Panc1 (cell line): Measurements from ENCODE around the gene NELL2. TPM values are rescaled to one million over a fixed set of nuclear protein-coding genes. Genes with fewer than 3 reads are reported as not detected.
"Not testable (repeated sequence)": the region's sequence is repeated elsewhere in the genome, so short reads cannot be mapped to it uniquely, and the experiment has no call there.

ENCODE experiments used
- ATAC-seq: fragments of 200-7000 bp; cut with Tn5 transposase; 2 replicates; pipeline ENCODE4 v1.9.1; 2020; ENCODE audit warnings: mild to moderate bottlenecking, moderate library complexity
- BruUV-seq: library from RNA; stranded (reverse); fragments of 400-500 nt; replicated peaks from 2 replicates; lab custom pipeline; 2021; lab: Mats Ljungman, UMichigan
- CTCF ChIA-PET: fragments of 300-600 bp; sonication (Branson Sonifier 250); formaldehyde crosslinking; loops from one replicate; lab custom pipeline; 2022; ENCODE audit warnings: antibody characterized with exemption; lab: Charles Lee
- POLR2A ChIA-PET: fragments of 300-600 bp; sonication (Branson Sonifier 250); formaldehyde crosslinking; loops from one replicate; lab custom pipeline; 2022; ENCODE audit warnings: antibody characterized with exemption; lab: Charles Lee
- DNase-seq: peaks from one replicate; pipeline ENCODE4 v3.0.0-alpha.2; 2010; ENCODE audit warnings: low read depth, low spot score
- H3K27ac ChIP-seq: 2 replicates; pipeline ENCODE4 v1.5.1; 2011; ENCODE audit warnings: mild to moderate bottlenecking, low read length, inconsistent platforms
- H3K27me3 ChIP-seq: fragments of 200-500 bp; sonication (Bioruptor generic); 2 replicates; pipeline ENCODE4 v1.6.0; 2014; ENCODE audit warnings: low read length, inconsistent platforms; ENCODE audit not compliant: control insufficient read depth, insufficient read depth
- H3K36me3 ChIP-seq: fragments of 200-500 bp; sonication (Bioruptor generic); 2 replicates; pipeline ENCODE4 v1.5.1; 2014; ENCODE audit warnings: inconsistent platforms, mild to moderate bottlenecking, low read length, moderate library complexity; ENCODE audit not compliant: control insufficient read depth, insufficient read depth
- H3K4me1 ChIP-seq: 2 replicates; pipeline ENCODE4 v1.5.1; 2011; ENCODE audit warnings: inconsistent platforms, mild to moderate bottlenecking, low read length, moderate library complexity; ENCODE audit not compliant: control insufficient read depth, insufficient read depth
- H3K4me3 ChIP-seq, 2 experiments: 2 replicates each; pipeline ENCODE4 v1.5.1; 2011 to 2012; ENCODE audit warnings: low read depth in 2 of 2, low read length in 2 of 2, mild to moderate bottlenecking in 2 of 2, inconsistent platforms in 1 of 2, moderate library complexity in 1 of 2
- H3K9me3 ChIP-seq: fragments of 200-500 bp; sonication (Bioruptor generic); 2 replicates; pipeline ENCODE4 v1.5.1; 2014; ENCODE audit warnings: low read depth, mild to moderate bottlenecking, inconsistent platforms, low read length, moderate library complexity; ENCODE audit not compliant: control insufficient read depth, insufficient read depth
- POLR2AphosphoS5 ChIP-seq: IDR thresholded peaks from 2 replicates; pipeline ENCODE4 v1.6.1; 2012; ENCODE audit warnings: mild to moderate bottlenecking, low read depth, low read length, moderate library complexity
- SIN3A ChIP-seq: IDR thresholded peaks from 2 replicates; pipeline ENCODE4 v1.6.1; 2012; ENCODE audit warnings: low read depth, mild to moderate bottlenecking, low read length, moderate library complexity, borderline replicate concordance; ENCODE audit not compliant: insufficient read depth
- TCF7L2 ChIP-seq: IDR thresholded peaks from 2 replicates; pipeline ENCODE4 v1.6.1; 2011; ENCODE audit warnings: mild to moderate bottlenecking, low read depth, low read length, inconsistent platforms
- in situ Hi-C: cut with HindIII; loops from 2 replicates; pipeline ENCODE4 v1.10.0; 2016; ENCODE audit warnings: low sequenced_read_pairs, low pct_unique_long_range_greater_than_20kb
- intact Hi-C: fragments of 100-400 bp; cut with micrococcal nuclease; formaldehyde crosslinking; loops from one replicate; pipeline ENCODE4 v1.10.0; 2022; ENCODE audit not compliant: unreplicated experiment
- total RNA-seq: library from RNA; stranded (reverse); gene quantifications from one replicate; pipeline ENCODE4 v1.2.1, GENCODE V29; 2021; ENCODE audit not compliant: unreplicated experiment
- TF ChIP-seq, protein P1 (sequence below): fragments of 450-650 bp; IDR thresholded peaks from 2 replicates; pipeline ENCODE4 v1.5.1; 2017; ENCODE audit warnings: mild to moderate bottlenecking
- TF ChIP-seq, protein P2 (sequence below), 2 experiments: IDR thresholded peaks; 2 replicates each; pipeline ENCODE4 v1.6.1; 2011 to 2012; ENCODE audit warnings: low read depth in 2 of 2, control low read depth in 1 of 2, low read length in 1 of 2, mild to moderate bottlenecking in 1 of 2, moderate library complexity in 1 of 2; ENCODE audit not compliant: insufficient read depth in 1 of 2

Gene NELL2
- total RNA-seq, 1 experiment from 2014 or later, result 0.28 TPM

DNA sequence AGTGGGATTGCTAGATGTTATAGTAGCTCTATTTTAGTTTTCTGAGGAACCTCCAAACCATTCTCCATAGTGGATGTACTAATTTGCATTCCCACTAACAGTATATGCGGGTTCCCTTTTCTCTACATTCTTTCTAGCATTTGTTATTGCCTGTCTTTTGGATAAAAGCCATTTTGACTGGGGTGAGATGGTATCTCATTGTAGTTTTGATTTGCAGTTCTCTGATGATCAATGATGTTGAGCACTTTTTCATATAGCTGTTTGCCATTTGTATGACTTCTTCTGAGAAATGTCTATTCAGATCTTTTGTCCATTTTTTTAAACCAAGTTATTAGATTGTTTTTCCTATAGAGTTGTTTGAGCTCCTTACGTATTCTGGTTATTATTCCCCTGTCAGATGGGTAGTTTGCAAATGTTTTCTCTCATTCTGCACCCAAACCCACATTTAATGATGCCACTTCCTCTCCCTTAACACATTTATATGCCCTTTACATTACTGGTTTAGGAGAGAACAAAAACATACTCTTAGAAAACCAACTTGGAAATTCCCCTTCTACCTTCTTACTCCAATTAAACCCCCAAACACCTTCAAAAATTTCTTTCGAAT, 48.2 kb downstream of the NELL2 start:
- intact Hi-C loops, result no loop called here
- H3K9me3 ChIP-seq, result no peaks in the 10 kb centered on the region
- no peaks in the 10 kb centered on the region for H3K27me3 ChIP-seq
- no peak for TF ChIP-seq SIN3A
- TF ChIP-seq, protein P1, sequence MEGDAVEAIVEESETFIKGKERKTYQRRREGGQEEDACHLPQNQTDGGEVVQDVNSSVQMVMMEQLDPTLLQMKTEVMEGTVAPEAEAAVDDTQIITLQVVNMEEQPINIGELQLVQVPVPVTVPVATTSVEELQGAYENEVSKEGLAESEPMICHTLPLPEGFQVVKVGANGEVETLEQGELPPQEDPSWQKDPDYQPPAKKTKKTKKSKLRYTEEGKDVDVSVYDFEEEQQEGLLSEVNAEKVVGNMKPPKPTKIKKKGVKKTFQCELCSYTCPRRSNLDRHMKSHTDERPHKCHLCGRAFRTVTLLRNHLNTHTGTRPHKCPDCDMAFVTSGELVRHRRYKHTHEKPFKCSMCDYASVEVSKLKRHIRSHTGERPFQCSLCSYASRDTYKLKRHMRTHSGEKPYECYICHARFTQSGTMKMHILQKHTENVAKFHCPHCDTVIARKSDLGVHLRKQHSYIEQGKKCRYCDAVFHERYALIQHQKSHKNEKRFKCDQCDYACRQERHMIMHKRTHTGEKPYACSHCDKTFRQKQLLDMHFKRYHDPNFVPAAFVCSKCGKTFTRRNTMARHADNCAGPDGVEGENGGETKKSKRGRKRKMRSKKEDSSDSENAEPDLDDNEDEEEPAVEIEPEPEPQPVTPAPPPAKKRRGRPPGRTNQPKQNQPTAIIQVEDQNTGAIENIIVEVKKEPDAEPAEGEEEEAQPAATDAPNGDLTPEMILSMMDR, result no peak
- TF ChIP-seq TCF7L2, result no peak
- TF ChIP-seq POLR2AphosphoS5, result no peak
- no peak overlapping the region for H3K27ac ChIP-seq
- no peaks in the 10 kb centered on the region for H3K4me1 ChIP-seq
- no TSS peak for BruUV-seq
- DNase-seq (no peak), ATAC-seq (no peak)
- POLR2A ChIA-PET, result no interaction called here
- CTCF ChIA-PET, result no interaction called here
- H3K36me3 ChIP-seq, result no peaks in the 10 kb centered on the region
- no peak overlapping the region for H3K4me3 ChIP-seq
- in situ Hi-C loops, result no loop called here

DNA sequence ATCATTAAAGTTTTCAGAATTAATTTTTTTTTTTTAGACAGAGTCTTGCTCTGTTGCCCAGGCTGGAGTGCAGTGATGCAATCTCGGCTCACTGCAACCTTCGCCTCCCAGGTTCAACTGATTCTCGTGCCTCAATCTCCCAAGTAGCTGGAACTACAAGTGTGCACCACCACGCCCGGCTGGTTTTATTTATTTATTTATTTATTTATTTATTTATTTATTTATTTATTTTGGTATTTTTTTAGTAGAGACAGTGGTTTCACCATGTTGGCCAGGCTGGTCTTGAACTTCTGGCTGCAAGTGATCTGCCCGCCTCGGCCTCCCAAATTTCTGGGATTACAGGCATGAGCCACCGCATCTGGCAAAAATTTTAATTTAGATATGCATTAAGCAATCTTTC, 54.4 kb downstream of the NELL2 start:
- POLR2A ChIA-PET, CTCF ChIA-PET, intact Hi-C loops, in situ Hi-C loops, ATAC-seq, H3K27ac ChIP-seq, H3K36me3 ChIP-seq, H3K4me1 ChIP-seq, H3K27me3 ChIP-seq, H3K9me3 ChIP-seq, DNase-seq, H3K4me3 ChIP-seq, BruUV-seq: not testable (repeated sequence)

DNA sequence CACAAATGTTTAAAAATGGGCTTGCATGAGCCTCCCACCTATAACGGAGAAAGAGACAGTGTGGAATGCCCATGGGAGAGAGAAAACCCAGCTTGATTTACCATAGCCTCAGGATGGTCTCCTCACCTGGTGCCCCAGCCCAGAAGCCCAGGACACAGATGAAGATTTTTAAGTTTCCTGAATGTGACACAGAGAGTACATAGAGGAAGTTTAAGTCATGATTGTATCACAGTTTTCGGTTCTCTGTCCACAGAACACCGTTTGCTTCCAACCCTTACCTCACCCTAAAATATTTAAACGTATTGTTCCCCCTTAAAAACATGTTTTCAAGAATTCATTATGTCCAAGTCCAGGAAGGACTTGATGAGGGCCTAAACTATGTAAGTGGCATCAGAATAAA, 56.2 kb downstream of the NELL2 start:
- in situ Hi-C loops (no loop called here), intact Hi-C loops (no loop called here)
- Histone ChIP-seq H3K36me3 (no peaks in the 10 kb centered on the region), H3K4me3 (no peak overlapping the region), H3K27me3 (no peaks in the 10 kb centered on the region), H3K27ac (no peak overlapping the region), H3K9me3 (no peaks in the 10 kb centered on the region), H3K4me1 (no peaks in the 10 kb centered on the region)
- ATAC-seq (no peak), DNase-seq (no peak)
- ChIA-PET POLR2A (no interaction called here), CTCF (no interaction called here)
- no peak for TF ChIP-seq TCF7L2
- TF ChIP-seq, protein P1, result no peak
- no peak for TF ChIP-seq SIN3A
- TF ChIP-seq, protein P2, sequence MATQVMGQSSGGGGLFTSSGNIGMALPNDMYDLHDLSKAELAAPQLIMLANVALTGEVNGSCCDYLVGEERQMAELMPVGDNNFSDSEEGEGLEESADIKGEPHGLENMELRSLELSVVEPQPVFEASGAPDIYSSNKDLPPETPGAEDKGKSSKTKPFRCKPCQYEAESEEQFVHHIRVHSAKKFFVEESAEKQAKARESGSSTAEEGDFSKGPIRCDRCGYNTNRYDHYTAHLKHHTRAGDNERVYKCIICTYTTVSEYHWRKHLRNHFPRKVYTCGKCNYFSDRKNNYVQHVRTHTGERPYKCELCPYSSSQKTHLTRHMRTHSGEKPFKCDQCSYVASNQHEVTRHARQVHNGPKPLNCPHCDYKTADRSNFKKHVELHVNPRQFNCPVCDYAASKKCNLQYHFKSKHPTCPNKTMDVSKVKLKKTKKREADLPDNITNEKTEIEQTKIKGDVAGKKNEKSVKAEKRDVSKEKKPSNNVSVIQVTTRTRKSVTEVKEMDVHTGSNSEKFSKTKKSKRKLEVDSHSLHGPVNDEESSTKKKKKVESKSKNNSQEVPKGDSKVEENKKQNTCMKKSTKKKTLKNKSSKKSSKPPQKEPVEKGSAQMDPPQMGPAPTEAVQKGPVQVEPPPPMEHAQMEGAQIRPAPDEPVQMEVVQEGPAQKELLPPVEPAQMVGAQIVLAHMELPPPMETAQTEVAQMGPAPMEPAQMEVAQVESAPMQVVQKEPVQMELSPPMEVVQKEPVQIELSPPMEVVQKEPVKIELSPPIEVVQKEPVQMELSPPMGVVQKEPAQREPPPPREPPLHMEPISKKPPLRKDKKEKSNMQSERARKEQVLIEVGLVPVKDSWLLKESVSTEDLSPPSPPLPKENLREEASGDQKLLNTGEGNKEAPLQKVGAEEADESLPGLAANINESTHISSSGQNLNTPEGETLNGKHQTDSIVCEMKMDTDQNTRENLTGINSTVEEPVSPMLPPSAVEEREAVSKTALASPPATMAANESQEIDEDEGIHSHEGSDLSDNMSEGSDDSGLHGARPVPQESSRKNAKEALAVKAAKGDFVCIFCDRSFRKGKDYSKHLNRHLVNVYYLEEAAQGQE (IDR thresholded peaks at IDR 0.05; ENCODE audit: insufficient read depth in 1 of 2, low read depth in 2 of 2, low read length in 1 of 2), result no peak
- no peak for TF ChIP-seq POLR2AphosphoS5
- no TSS peak for BruUV-seq
